ENCODE data around the gene NPTX1.

NPTX1 gene

GRCh38 chr17:80425835-80426426 is 50.5 kb downstream of the NPTX1 start:
- Histone ChIP-seq H3K4me2 (ENCODE audit: low read depth, low read length, poor library complexity, severe bottlenecking) (no peak overlapping the region), H3K4me3 (ENCODE audit: insufficient read depth, low read length, poor library complexity, severe bottlenecking) (no peak overlapping the region), H4K20me1 (ENCODE audit: low read depth, low read length) (no peaks in the 10 kb centered on the region), H2AFZ (ENCODE audit: low read depth, low read length, severe bottlenecking) (no peak overlapping the region), H3K9ac (ENCODE audit: low read length) (no peak overlapping the region), H3K79me2 (ENCODE audit: insufficient read depth, low read length) (no peaks in the 10 kb centered on the region), H3K36me3 (ENCODE audit: low read length) (no peaks in the 10 kb centered on the region), H3K27me3 (ENCODE audit: low read length) (no peaks in the 10 kb centered on the region), H3K27ac (ENCODE audit: low read depth, low read length) (no peak overlapping the region), H3K9me2 (replicated peaks; ENCODE audit: insufficient read depth, low read length) (no peaks in the 10 kb centered on the region), H3F3A (ENCODE audit: insufficient read depth) (no peaks in the 10 kb centered on the region), H3K9me3 (ENCODE audit: insufficient read depth, low read length) (no peaks in the 10 kb centered on the region)
- TF ChIP-seq, protein P1, sequence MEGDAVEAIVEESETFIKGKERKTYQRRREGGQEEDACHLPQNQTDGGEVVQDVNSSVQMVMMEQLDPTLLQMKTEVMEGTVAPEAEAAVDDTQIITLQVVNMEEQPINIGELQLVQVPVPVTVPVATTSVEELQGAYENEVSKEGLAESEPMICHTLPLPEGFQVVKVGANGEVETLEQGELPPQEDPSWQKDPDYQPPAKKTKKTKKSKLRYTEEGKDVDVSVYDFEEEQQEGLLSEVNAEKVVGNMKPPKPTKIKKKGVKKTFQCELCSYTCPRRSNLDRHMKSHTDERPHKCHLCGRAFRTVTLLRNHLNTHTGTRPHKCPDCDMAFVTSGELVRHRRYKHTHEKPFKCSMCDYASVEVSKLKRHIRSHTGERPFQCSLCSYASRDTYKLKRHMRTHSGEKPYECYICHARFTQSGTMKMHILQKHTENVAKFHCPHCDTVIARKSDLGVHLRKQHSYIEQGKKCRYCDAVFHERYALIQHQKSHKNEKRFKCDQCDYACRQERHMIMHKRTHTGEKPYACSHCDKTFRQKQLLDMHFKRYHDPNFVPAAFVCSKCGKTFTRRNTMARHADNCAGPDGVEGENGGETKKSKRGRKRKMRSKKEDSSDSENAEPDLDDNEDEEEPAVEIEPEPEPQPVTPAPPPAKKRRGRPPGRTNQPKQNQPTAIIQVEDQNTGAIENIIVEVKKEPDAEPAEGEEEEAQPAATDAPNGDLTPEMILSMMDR (IDR thresholded peaks at IDR 0.05; ENCODE audit: insufficient read depth, low read length, poor library complexity, severe bottlenecking), result no peak
- TF ChIP-seq EZH2phosphoT487 (conservative IDR thresholded peaks at IDR 0.05; ENCODE audit: low read length), result no peak

DNA sequence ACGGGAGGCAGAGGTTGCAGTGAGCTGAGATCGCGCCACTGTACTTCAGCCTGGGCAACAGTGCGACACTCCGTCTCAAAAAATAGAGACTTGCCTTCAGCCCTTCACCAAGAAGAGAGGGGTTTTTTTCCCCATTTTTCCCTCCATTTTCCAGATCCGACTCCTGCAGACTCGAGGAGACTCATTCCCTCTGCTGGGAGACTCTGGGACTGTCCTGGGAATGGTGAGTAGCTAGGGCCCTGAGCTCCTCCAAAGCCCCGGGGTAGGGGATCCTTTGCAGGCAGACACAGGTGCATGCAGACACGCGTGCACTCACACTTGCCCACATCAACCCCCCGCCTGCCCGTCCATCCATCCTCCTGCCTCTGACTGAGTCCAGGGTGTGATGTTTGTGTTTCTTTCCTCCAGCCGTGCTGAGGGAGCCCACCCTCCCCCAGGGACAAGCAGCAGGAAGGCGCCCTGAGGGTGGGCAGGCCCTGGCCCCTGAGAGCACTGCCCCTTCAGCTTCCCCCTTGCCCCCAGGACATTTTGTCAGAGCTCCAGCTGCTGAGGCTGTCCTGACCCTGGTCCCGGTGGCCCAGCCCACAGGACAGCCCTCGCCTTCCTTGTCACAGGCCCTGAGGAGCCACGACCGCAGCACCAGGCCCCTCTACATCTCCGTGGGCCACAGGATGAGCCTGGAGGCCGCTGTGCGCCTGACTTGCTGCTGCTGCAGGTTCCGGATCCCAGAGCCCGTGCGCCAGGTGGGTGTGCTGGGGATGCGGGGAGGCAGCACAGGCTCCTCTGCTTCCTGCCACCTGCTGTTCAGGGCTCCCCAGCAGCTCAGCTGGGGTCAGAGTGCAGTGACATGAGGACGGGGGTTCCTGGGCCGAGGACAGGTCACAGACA is 51.3 kb downstream of the NPTX1 start:
- H2AFZ ChIP-seq (ENCODE audit: low read depth, low read length, severe bottlenecking), result no peak overlapping the region
- no peak for TF ChIP-seq EZH2phosphoT487 (conservative IDR thresholded peaks at IDR 0.05; ENCODE audit: low read length)
- TF ChIP-seq, protein P1 (IDR thresholded peaks at IDR 0.05; ENCODE audit: insufficient read depth, low read length, poor library complexity, severe bottlenecking), result no peak
- H3F3A ChIP-seq (ENCODE audit: insufficient read depth), result no peaks in the 10 kb centered on the region
- H3K9me3 ChIP-seq (ENCODE audit: insufficient read depth, low read length), result no peaks in the 10 kb centered on the region
- no peak overlapping the region for H3K4me3 ChIP-seq (ENCODE audit: insufficient read depth, low read length, poor library complexity, severe bottlenecking)
- no peaks in the 10 kb centered on the region for H4K20me1 ChIP-seq (ENCODE audit: low read depth, low read length)
- H3K4me2 ChIP-seq (ENCODE audit: low read depth, low read length, poor library complexity, severe bottlenecking), result no peak overlapping the region
- H3K9ac ChIP-seq (ENCODE audit: low read length), result no peak overlapping the region
- no peaks in the 10 kb centered on the region for H3K27me3 ChIP-seq (ENCODE audit: low read length)
- no peaks in the 10 kb centered on the region for H3K79me2 ChIP-seq (ENCODE audit: insufficient read depth, low read length)
- H3K27ac ChIP-seq (ENCODE audit: low read depth, low read length), result no peak overlapping the region
- no peaks in the 10 kb centered on the region for H3K9me2 ChIP-seq (replicated peaks; ENCODE audit: insufficient read depth, low read length)
- H3K36me3 ChIP-seq (ENCODE audit: low read length), result no peaks in the 10 kb centered on the region

DNA sequence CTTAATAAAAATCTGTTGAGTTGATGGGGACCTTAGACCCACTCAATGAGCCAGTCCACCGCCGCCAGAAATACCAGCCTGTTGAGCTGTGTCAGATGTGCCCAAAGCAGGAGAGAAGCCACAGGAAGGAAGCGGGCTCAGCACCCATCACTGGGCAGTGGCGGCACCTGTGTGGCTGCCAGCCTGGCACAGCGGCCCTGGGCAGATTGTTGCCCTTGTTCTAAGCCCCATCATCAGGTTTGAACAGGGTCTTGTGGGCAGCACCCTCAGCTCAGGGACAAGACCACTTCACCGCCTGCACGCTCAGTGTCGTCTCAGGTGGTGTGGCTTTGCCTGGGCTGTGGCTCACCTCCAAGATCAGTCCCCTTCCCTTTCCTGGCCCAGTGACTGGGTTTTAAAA is 52.1 kb downstream of the NPTX1 start:
- Histone ChIP-seq H4K20me1 (ENCODE audit: low read depth, low read length) (no peaks in the 10 kb centered on the region), H3K9ac (ENCODE audit: low read length) (no peak overlapping the region), H3K27me3 (ENCODE audit: low read length) (no peaks in the 10 kb centered on the region), H3K27ac (ENCODE audit: low read depth, low read length) (no peak overlapping the region), H3F3A (ENCODE audit: insufficient read depth) (no peaks in the 10 kb centered on the region), H3K36me3 (ENCODE audit: low read length) (no peaks in the 10 kb centered on the region), H3K9me2 (replicated peaks; ENCODE audit: insufficient read depth, low read length) (no peaks in the 10 kb centered on the region), H3K4me2 (ENCODE audit: low read depth, low read length, poor library complexity, severe bottlenecking) (no peak overlapping the region), H2AFZ (ENCODE audit: low read depth, low read length, severe bottlenecking) (no peak overlapping the region), H3K4me3 (ENCODE audit: insufficient read depth, low read length, poor library complexity, severe bottlenecking) (no peak overlapping the region), H3K79me2 (ENCODE audit: insufficient read depth, low read length) (no peaks in the 10 kb centered on the region), H3K9me3 (ENCODE audit: insufficient read depth, low read length) (no peaks in the 10 kb centered on the region)
- TF ChIP-seq, protein P1 (IDR thresholded peaks at IDR 0.05; ENCODE audit: insufficient read depth, low read length, poor library complexity, severe bottlenecking), result no peak
- no peak for TF ChIP-seq EZH2phosphoT487 (conservative IDR thresholded peaks at IDR 0.05; ENCODE audit: low read length)
